HEK293 (cell line): ENCODE data around the gene ABCG1.

Source experiments
- CTCF ChIA-PET: fragments of 350-600 bp; formaldehyde crosslinking; extraction: SDS; loops from one replicate; lab custom pipeline; 2021; ENCODE audit warnings: antibody characterized with exemption; lab: Yijun Ruan, JAX
- POLR2A ChIA-PET: fragments of 300-600 bp; formaldehyde crosslinking; extraction: SDS; loops from one replicate; lab custom pipeline; 2020; ENCODE audit warnings: antibody characterized with exemption, inconsistent platforms; lab: Yijun Ruan, JAX
- H3K27ac ChIP-seq: fragments of 200-500 bp; sonication (Bioruptor generic); 2 replicates; pipeline ENCODE4 v1.5.1; 2014; ENCODE audit warnings: low read depth, low read length, control low read depth, inconsistent platforms; ENCODE audit errors: extremely low read depth
- H3K36me3 ChIP-seq, 2 experiments: fragments of 200-500 bp in 1 of 2; sonication (Bioruptor generic) in 1 of 2; 1 replicate in 1 of 2; 2 replicates in 1 of 2; pipeline ENCODE4 v1.5.1; 2014 to 2017; ENCODE audit warnings: inconsistent platforms in 2 of 2, low read length in 2 of 2; ENCODE audit not compliant: control insufficient read depth in 2 of 2, insufficient read depth in 1 of 2
- H3K4me1 ChIP-seq: fragments of 200-500 bp; sonication (Bioruptor generic); 2 replicates; pipeline ENCODE4 v1.5.1; 2014; ENCODE audit warnings: mild to moderate bottlenecking, low read length, inconsistent platforms; ENCODE audit not compliant: control insufficient read depth, insufficient read depth
- H3K4me3 ChIP-seq: 2 replicates; pipeline ENCODE4 v1.5.1; 2011; ENCODE audit warnings: low read depth, mild to moderate bottlenecking, control low read depth, low read length, moderate library complexity
- H3K9me3 ChIP-seq: fragments of 200-500 bp; sonication (Bioruptor generic); 2 replicates; pipeline ENCODE4 v1.5.1; 2014; ENCODE audit warnings: low read depth, low read length, inconsistent platforms; ENCODE audit not compliant: control insufficient read depth, insufficient read depth
- EGR2 ChIP-seq: fragments of 450-650 bp; formaldehyde crosslinking; IDR thresholded peaks from 2 replicates; pipeline ENCODE4 v1.5.1; 2016; ENCODE audit warnings: low read depth, missing biosample characterization, missing genetic modification characterization
- MZF1 ChIP-seq: fragments of 450-650 bp; formaldehyde crosslinking; IDR thresholded peaks from 2 replicates; pipeline ENCODE4 v1.5.1; 2017; ENCODE audit warnings: missing biosample characterization, missing genetic modification characterization, borderline replicate concordance
- SP2 ChIP-seq: fragments of 450-650 bp; formaldehyde crosslinking; IDR thresholded peaks from 2 replicates; pipeline ENCODE4 v1.5.1; 2016; ENCODE audit warnings: missing biosample characterization, missing genetic modification characterization
- YY1 ChIP-seq: fragments of 450-650 bp; formaldehyde crosslinking; IDR thresholded peaks from 2 replicates; pipeline ENCODE4 v1.5.1; 2018; ENCODE audit warnings: missing biosample characterization, missing genetic modification characterization
- ZFP3 ChIP-seq: fragments of 450-650 bp; formaldehyde crosslinking; IDR thresholded peaks from 2 replicates; pipeline ENCODE4 v1.5.1; 2016; ENCODE audit warnings: low read depth, missing biosample characterization, missing genetic modification characterization
- ZNF133 ChIP-seq: fragments of 450-650 bp; formaldehyde crosslinking; IDR thresholded peaks from 2 replicates; pipeline ENCODE4 v1.5.1; 2016; ENCODE audit warnings: missing biosample characterization, missing genetic modification characterization
- ZNF138 ChIP-seq: fragments of 450-650 bp; formaldehyde crosslinking; IDR thresholded peaks from 2 replicates; pipeline ENCODE4 v1.5.1; 2016; ENCODE audit warnings: missing biosample characterization, missing genetic modification characterization, borderline replicate concordance
- ZNF175 ChIP-seq: fragments of 450-650 bp; formaldehyde crosslinking; IDR thresholded peaks from 2 replicates; pipeline ENCODE4 v1.5.1; 2016; ENCODE audit warnings: missing biosample characterization, missing genetic modification characterization
- ZNF211 ChIP-seq: fragments of 450-650 bp; formaldehyde crosslinking; IDR thresholded peaks from 2 replicates; pipeline ENCODE4 v1.5.1; 2016; ENCODE audit warnings: low read depth, missing biosample characterization, missing genetic modification characterization
- ZNF223 ChIP-seq: fragments of 450-650 bp; formaldehyde crosslinking; IDR thresholded peaks from 2 replicates; pipeline ENCODE4 v1.5.1; 2016; ENCODE audit warnings: missing biosample characterization, missing genetic modification characterization
- ZNF23 ChIP-seq: fragments of 450-650 bp; formaldehyde crosslinking; IDR thresholded peaks from 2 replicates; pipeline ENCODE4 v1.5.1; 2016; ENCODE audit warnings: missing biosample characterization, missing genetic modification characterization, borderline replicate concordance
- ZNF239 ChIP-seq: fragments of 450-650 bp; formaldehyde crosslinking; IDR thresholded peaks from 2 replicates; pipeline ENCODE4 v1.5.1; 2016; ENCODE audit warnings: missing biosample characterization, missing genetic modification characterization
- ZNF350 ChIP-seq: fragments of 450-650 bp; formaldehyde crosslinking; IDR thresholded peaks from 2 replicates; pipeline ENCODE4 v1.5.0; 2017; ENCODE audit warnings: missing biosample characterization, mild to moderate bottlenecking, missing genetic modification characterization
- ZNF37A ChIP-seq: fragments of 450-650 bp; IDR thresholded peaks from 2 replicates; pipeline ENCODE4 v1.5.1; 2018; ENCODE audit warnings: missing biosample characterization, missing genetic modification characterization
- ZNF416 ChIP-seq: fragments of 450-650 bp; formaldehyde crosslinking; IDR thresholded peaks from 2 replicates; pipeline ENCODE4 v1.5.1; 2016; ENCODE audit warnings: missing biosample characterization, missing genetic modification characterization
- ZNF423 ChIP-seq: fragments of 450-650 bp; formaldehyde crosslinking; IDR thresholded peaks from 2 replicates; pipeline ENCODE4 v1.5.1; 2016; ENCODE audit warnings: missing biosample characterization, missing genetic modification characterization
- ZNF426 ChIP-seq: fragments of 450-650 bp; formaldehyde crosslinking; IDR thresholded peaks from 2 replicates; pipeline ENCODE4 v1.5.1; 2017; ENCODE audit warnings: missing biosample characterization, missing genetic modification characterization, mild to moderate bottlenecking, inconsistent platforms, moderate library complexity
- ZNF514 ChIP-seq: fragments of 450-650 bp; formaldehyde crosslinking; IDR thresholded peaks from 2 replicates; pipeline ENCODE4 v1.5.1; 2016; ENCODE audit warnings: missing biosample characterization, missing genetic modification characterization
- ZNF544 ChIP-seq: fragments of 450-650 bp; formaldehyde crosslinking; IDR thresholded peaks from 2 replicates; pipeline ENCODE4 v1.5.0; 2017; ENCODE audit warnings: missing biosample characterization, missing genetic modification characterization
- ZNF571 ChIP-seq: fragments of 450-650 bp; formaldehyde crosslinking; IDR thresholded peaks from 2 replicates; pipeline ENCODE4 v1.5.0; 2017; ENCODE audit warnings: missing biosample characterization, missing genetic modification characterization
- ZNF670 ChIP-seq: fragments of 450-650 bp; formaldehyde crosslinking; IDR thresholded peaks from 2 replicates; pipeline ENCODE4 v1.5.1; 2016; ENCODE audit warnings: missing biosample characterization, missing genetic modification characterization, low read depth
- ZNF777 ChIP-seq: fragments of 450-650 bp; formaldehyde crosslinking; IDR thresholded peaks from 2 replicates; pipeline ENCODE4 v1.5.1; 2017; ENCODE audit warnings: missing biosample characterization, missing genetic modification characterization, borderline replicate concordance
- ZNF843 ChIP-seq: fragments of 450-650 bp; formaldehyde crosslinking; IDR thresholded peaks from 2 replicates; pipeline ENCODE4 v1.5.1; 2016; ENCODE audit warnings: missing biosample characterization, missing genetic modification characterization
- TF ChIP-seq, protein P1 (sequence below): fragments of 450-650 bp; formaldehyde crosslinking; IDR thresholded peaks from 2 replicates; pipeline ENCODE4 v1.5.1; 2017; ENCODE audit warnings: missing biosample characterization, mild to moderate bottlenecking, missing genetic modification characterization, moderate library complexity
- TF ChIP-seq, protein P2 (sequence below): fragments of 450-650 bp; formaldehyde crosslinking; IDR thresholded peaks from 2 replicates; pipeline ENCODE4 v1.5.1; 2016; ENCODE audit warnings: missing biosample characterization, missing genetic modification characterization
- TF ChIP-seq, protein P3 (sequence below): fragments of 450-650 bp; formaldehyde crosslinking; IDR thresholded peaks from 2 replicates; pipeline ENCODE4 v1.5.1; 2017; ENCODE audit warnings: missing biosample characterization, missing genetic modification characterization
- TF ChIP-seq, protein P4 (sequence below): fragments of 450-650 bp; formaldehyde crosslinking; IDR thresholded peaks from 2 replicates; pipeline ENCODE4 v1.5.1; 2017; ENCODE audit warnings: missing biosample characterization, missing genetic modification characterization

Gene ABCG1

DNA sequence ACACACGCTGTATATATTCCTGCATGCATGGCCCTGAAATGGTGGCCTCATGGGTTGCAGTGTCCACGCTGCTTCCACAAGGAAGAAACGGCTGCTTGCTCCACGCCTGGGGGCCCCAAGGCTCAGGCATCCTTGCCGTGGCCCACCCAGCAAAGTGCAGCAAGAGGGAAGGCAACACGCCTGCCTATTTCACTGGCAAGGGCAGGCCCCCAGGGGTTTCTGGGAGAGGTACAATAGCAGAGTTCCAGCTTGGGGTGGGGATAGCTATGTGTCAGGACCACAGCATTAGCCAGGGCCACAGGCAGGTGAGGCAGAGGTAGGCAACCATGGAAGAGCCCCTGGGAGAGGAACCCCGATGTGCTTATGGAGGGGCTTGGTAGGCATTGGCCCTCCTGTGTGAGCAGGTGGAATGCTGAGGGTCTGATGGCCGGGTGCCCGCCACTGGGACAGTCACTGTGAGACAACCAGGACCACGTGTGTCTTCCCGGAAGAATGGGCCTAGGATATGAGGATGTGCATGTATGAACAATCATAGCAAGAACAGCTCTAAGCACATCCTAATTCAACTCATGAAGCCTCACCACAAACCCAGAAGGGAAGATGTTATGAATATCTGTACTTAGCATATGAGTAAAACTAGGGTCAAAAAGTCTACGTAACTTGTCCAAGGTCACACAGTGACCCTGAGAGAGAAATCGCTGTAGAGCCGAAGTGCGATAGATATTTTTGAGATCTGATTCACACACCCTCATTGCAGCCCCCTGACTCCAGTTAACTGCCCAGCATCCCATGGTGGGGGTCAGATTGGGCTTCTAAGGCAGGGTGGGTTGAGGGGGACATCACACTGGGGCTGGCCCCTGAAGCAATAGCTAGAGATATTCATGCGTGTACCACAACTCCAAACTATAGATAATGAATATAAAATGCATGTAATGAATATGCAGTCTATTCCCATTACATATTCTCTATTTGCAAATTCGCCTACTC lies 120.1 kb downstream of the ABCG1 start:
- Histone ChIP-seq H3K27ac (no peak overlapping the region), H3K9me3 (no peaks in the 10 kb centered on the region), H3K36me3 (no peaks in the 10 kb centered on the region), H3K4me1 (no peaks in the 10 kb centered on the region), H3K4me3 (no peak overlapping the region)
- TF ChIP-seq ZNF239 (tag by site-specific recombination) (no peak), YY1 (no peak), ZNF777 (tag by site-specific recombination) (no peak), ZNF133 (tag by site-specific recombination) (no peak), ZNF175 (tag by site-specific recombination) (no peak), MZF1 (tag by site-specific recombination) (no peak), ZNF211 (tag by site-specific recombination) (no peak), ZNF23 (tag by site-specific recombination) (no peak), ZNF843 (no peak), ZNF223 (tag by site-specific recombination) (no peak)
- TF ChIP-seq, protein P1, sequence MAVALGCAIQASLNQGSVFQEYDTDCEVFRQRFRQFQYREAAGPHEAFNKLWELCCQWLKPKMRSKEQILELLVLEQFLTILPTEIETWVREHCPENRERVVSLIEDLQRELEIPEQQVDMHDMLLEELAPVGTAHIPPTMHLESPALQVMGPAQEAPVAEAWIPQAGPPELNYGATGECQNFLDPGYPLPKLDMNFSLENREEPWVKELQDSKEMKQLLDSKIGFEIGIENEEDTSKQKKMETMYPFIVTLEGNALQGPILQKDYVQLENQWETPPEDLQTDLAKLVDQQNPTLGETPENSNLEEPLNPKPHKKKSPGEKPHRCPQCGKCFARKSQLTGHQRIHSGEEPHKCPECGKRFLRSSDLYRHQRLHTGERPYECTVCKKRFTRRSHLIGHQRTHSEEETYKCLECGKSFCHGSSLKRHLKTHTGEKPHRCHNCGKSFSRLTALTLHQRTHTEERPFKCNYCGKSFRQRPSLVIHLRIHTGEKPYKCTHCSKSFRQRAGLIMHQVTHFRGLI (tag by site-specific recombination) = no peak
- TF ChIP-seq, protein P2, sequence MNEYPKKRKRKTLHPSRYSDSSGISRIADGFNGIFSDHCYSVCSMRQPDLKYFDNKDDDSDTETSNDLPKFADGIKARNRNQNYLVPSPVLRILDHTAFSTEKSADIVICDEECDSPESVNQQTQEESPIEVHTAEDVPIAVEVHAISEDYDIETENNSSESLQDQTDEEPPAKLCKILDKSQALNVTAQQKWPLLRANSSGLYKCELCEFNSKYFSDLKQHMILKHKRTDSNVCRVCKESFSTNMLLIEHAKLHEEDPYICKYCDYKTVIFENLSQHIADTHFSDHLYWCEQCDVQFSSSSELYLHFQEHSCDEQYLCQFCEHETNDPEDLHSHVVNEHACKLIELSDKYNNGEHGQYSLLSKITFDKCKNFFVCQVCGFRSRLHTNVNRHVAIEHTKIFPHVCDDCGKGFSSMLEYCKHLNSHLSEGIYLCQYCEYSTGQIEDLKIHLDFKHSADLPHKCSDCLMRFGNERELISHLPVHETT = no peak
- TF ChIP-seq, protein P3, sequence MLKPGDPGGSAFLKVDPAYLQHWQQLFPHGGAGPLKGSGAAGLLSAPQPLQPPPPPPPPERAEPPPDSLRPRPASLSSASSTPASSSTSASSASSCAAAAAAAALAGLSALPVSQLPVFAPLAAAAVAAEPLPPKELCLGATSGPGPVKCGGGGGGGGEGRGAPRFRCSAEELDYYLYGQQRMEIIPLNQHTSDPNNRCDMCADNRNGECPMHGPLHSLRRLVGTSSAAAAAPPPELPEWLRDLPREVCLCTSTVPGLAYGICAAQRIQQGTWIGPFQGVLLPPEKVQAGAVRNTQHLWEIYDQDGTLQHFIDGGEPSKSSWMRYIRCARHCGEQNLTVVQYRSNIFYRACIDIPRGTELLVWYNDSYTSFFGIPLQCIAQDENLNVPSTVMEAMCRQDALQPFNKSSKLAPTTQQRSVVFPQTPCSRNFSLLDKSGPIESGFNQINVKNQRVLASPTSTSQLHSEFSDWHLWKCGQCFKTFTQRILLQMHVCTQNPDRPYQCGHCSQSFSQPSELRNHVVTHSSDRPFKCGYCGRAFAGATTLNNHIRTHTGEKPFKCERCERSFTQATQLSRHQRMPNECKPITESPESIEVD = no peak
- ChIA-PET POLR2A (interaction anchor here (0.5 kb wide), 1 partner anchor 383 kb away, joined by 3 read pairs; no protein-coding TSS in a partner anchor), CTCF (interaction anchor here (0.6 to 5.2 kb wide), 12 partner anchors 8 to 194 kb away, joined by 3 to 26 read pairs (median 4); no protein-coding TSS in a partner anchor)

DNA sequence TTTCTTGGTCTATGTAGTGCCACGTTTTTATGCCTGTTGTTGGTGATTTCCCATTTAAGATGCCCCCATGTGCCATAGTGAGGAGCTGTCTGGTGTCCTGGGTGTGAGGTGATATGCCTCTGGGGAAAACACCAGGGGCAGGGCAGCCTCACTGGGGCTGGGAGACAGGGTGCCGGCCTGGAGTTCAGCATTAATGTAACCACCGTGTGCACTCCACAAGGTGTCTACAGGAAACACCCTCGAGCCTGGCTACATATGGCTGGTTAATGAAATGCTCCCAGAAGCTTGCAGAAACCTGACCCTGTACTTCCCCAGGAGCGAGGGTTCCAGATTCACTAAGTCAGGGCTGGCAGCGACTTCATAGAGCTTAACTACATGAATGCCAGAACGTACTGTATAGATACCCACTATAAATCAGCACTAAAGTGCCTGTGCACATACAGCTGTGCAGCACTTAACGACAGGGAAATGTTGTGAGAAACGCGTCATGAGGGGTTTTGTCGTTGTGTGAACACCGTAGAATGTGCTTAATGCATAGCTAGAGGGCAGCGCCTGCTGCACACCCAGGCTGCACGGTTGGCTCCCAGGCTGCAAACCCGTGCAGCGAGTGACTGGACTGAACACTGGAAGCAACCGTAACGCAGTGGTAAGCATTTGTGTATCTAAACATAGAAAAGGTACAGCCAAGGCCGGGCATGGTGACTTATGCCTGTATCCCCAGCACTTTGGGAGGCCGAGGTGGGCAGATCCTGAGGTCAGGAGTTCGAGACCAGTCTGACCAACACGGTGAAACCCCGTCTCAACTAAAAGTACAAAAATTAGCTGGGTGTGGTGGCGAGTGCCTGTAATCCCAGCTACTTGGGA lies 121.5 kb downstream of the ABCG1 start:
- ChIA-PET CTCF (interaction anchor here (1.2 to 5.2 kb wide), 2 partner anchors 9 to 31 kb away, joined by 3 to 26 read pairs; no protein-coding TSS in a partner anchor), POLR2A (interaction anchor here (0.7 kb wide), 1 partner anchor 64 kb away, joined by 4 read pairs; no protein-coding TSS in a partner anchor)
- Histone ChIP-seq H3K36me3 (no peaks in the 10 kb centered on the region), H3K9me3 (no peaks in the 10 kb centered on the region), H3K4me1 (no peaks in the 10 kb centered on the region), H3K27ac (no peak overlapping the region), H3K4me3 (no peak overlapping the region)
- TF ChIP-seq, protein P4, sequence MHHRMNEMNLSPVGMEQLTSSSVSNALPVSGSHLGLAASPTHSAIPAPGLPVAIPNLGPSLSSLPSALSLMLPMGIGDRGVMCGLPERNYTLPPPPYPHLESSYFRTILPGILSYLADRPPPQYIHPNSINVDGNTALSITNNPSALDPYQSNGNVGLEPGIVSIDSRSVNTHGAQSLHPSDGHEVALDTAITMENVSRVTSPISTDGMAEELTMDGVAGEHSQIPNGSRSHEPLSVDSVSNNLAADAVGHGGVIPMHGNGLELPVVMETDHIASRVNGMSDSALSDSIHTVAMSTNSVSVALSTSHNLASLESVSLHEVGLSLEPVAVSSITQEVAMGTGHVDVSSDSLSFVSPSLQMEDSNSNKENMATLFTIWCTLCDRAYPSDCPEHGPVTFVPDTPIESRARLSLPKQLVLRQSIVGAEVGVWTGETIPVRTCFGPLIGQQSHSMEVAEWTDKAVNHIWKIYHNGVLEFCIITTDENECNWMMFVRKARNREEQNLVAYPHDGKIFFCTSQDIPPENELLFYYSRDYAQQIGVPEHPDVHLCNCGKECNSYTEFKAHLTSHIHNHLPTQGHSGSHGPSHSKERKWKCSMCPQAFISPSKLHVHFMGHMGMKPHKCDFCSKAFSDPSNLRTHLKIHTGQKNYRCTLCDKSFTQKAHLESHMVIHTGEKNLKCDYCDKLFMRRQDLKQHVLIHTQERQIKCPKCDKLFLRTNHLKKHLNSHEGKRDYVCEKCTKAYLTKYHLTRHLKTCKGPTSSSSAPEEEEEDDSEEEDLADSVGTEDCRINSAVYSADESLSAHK = no peak
- TF ChIP-seq ZFP3 (tag by site-specific recombination) (no peak), ZNF571 (tag by site-specific recombination) (no peak), EGR2 (tag by site-specific recombination) (no peak), ZNF423 (tag by site-specific recombination) (no peak), ZNF37A (tag by site-specific recombination) (no peak), ZNF514 (no peak), ZNF416 (tag by site-specific recombination) (no peak), ZNF544 (tag by site-specific recombination) (no peak), ZNF350 (tag by site-specific recombination) (no peak), ZNF138 (no peak), ZNF670 (tag by site-specific recombination) (no peak), SP2 (tag by site-specific recombination) (no peak), ZNF426 (tag by site-specific recombination) (no peak)
